ENCODE data around the gene SEC24A. TPM values are rescaled to one million over a fixed set of nuclear protein-coding genes. Genes with fewer than 3 reads are reported as not detected.
"Not testable (repeated sequence)": the region's sequence is repeated elsewhere in the genome, so short reads cannot be mapped to it uniquely, and the experiment has no call there.

SEC24A gene
- total and polyA plus RNA-seq, 2 experiments from 2014 or later: 19.7 to 41.7 TPM

DNA sequence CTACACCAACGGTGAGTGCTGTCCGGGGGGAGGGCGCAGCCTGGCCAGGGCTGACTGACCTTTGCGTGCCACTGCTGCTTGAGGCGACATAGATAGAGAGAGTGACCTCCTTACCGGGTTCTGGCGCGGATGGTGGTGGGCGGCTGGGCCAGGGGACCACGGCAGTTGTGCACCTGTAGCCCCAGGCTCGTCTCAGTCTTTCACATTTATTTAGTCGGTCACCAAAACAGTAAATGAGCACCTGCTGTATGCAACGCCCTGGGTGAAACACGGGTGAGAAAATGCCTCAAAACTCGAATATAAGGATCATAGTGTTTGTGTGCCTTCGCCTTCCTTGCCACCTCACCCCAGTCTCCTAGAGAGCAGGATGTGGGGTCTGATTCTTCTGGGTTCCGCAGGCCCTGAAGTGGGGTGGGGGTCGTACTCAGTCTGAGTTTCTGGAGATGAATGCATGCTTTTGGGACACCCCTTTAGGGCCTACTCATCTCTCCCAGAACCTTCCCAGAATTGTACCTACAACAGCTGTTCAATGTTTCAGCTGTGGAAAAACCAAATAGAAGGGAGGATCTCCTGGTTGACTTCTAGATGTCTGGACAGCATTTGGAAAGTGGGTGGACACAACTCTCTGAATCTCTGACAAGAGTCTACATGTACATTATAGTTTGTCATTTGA lies 714 bp downstream of the SEC24A start:
- Histone ChIP-seq H3K4me3 (peak overlapping the region; percentile 92), H3K4me2 (ENCODE audit: unreplicated experiment) (peak overlapping the region; percentile 98), H3K27ac (peak overlapping the region; percentile 98), H3K9me3 (ENCODE audit: low read depth) (no peaks in the 10 kb centered on the region), H3K4me1 (ENCODE audit: insufficient read depth) (peaks cover 15% of the 10 kb centered on the region), H3F3A (ENCODE audit: insufficient read depth) (peaks cover 31% of the 10 kb centered on the region), H3K27me3 (replicated peaks; ENCODE audit: insufficient read depth) (no peaks in the 10 kb centered on the region), H4K20me1 (ENCODE audit: insufficient read depth) (no peaks in the 10 kb centered on the region; the same call in none of the 2 replicates), H3K36me3 (ENCODE audit: low read depth) (no peaks in the 10 kb centered on the region), H3K9ac (peak overlapping the region; percentile 97), H3K79me2 (ENCODE audit: insufficient read depth) (peaks cover 63% of the 10 kb centered on the region), H3K9me2 (ENCODE audit: insufficient read depth) (no peaks in the 10 kb centered on the region), H2AFZ (peak overlapping the region; percentile 55)
- in situ Hi-C loops (cut with MboI): no loop called here
- TF ChIP-seq EZH2phosphoT487 (IDR thresholded peaks at IDR 0.05; ENCODE audit: insufficient read depth, low read depth) (no peak), EZH2 (IDR thresholded peaks at IDR 0.05; ENCODE audit: insufficient read depth, poor library complexity, severe bottlenecking) (no peak)
- peak; percentile 54 for DNase-seq
- 1 to 2% methylated on average over 18 of the region's 18 CpGs for WGBS, 2 experiments (ENCODE audit: low coverage in 1 of 2, low lambda C conversion rate in 2 of 2, missing lambda C conversion rate in 2 of 2)

GRCh38 chr5:134650660-134651059 lies 2.1 kb downstream of the SEC24A start:
- H3K27me3 ChIP-seq (replicated peaks; ENCODE audit: insufficient read depth); H4K20me1 ChIP-seq (ENCODE audit: insufficient read depth); DNase-seq; H3K9me2 ChIP-seq (ENCODE audit: insufficient read depth); H3K36me3 ChIP-seq (ENCODE audit: low read depth); in situ Hi-C loops (cut with MboI); H3K9me3 ChIP-seq (ENCODE audit: low read depth); H2AFZ ChIP-seq: not testable (repeated sequence)
- Histone ChIP-seq H3F3A (ENCODE audit: insufficient read depth) (peaks cover 31% of the 10 kb centered on the region), H3K4me2 (ENCODE audit: unreplicated experiment) (peak overlapping the region; percentile 98), H3K9ac (peak overlapping the region; percentile 97), H3K27ac (peak overlapping the region; percentile 98), H3K4me1 (ENCODE audit: insufficient read depth) (peaks cover 15% of the 10 kb centered on the region), H3K4me3 (peak overlapping the region; percentile 92), H3K79me2 (ENCODE audit: insufficient read depth) (peaks cover 77% of the 10 kb centered on the region)
- 38 to 42% methylated on average over 6 of the region's 6 CpGs for WGBS, 2 experiments (ENCODE audit: low coverage in 1 of 2, low lambda C conversion rate in 2 of 2, missing lambda C conversion rate in 2 of 2)

GRCh38 chr5:134651531-134651930 lies 2.9 kb downstream of the SEC24A start:
- Histone ChIP-seq H3F3A (ENCODE audit: insufficient read depth) (peaks cover 31% of the 10 kb centered on the region), H3K27ac (peak overlapping the region; percentile 32), H2AFZ (no peak overlapping the region), H4K20me1 (ENCODE audit: insufficient read depth) (peaks cover 4% of the 10 kb centered on the region), H3K9me3 (ENCODE audit: low read depth) (no peaks in the 10 kb centered on the region), H3K4me2 (ENCODE audit: unreplicated experiment) (peak overlapping the region; percentile 98), H3K9ac (no peak overlapping the region; the same call in 1 of the 2 replicates), H3K9me2 (ENCODE audit: insufficient read depth) (no peaks in the 10 kb centered on the region), H3K36me3 (ENCODE audit: low read depth) (no peaks in the 10 kb centered on the region; the same call in 1 of the 2 replicates), H3K79me2 (ENCODE audit: insufficient read depth) (peaks cover 85% of the 10 kb centered on the region), H3K4me1 (ENCODE audit: insufficient read depth) (peaks cover 15% of the 10 kb centered on the region), H3K4me3 (no peak overlapping the region), H3K27me3 (replicated peaks; ENCODE audit: insufficient read depth) (no peaks in the 10 kb centered on the region)
- TF ChIP-seq EZH2phosphoT487 (IDR thresholded peaks at IDR 0.05; ENCODE audit: insufficient read depth, low read depth) (no peak), EZH2 (IDR thresholded peaks at IDR 0.05; ENCODE audit: insufficient read depth, poor library complexity, severe bottlenecking) (no peak)
- 74 to 76% methylated on average over 4 of the region's 4 CpGs for WGBS, 2 experiments (ENCODE audit: low coverage in 1 of 2, low lambda C conversion rate in 2 of 2, missing lambda C conversion rate in 2 of 2)
- DNase-seq: peak; percentile 55
- in situ Hi-C loops (cut with MboI): no loop called here

DNA sequence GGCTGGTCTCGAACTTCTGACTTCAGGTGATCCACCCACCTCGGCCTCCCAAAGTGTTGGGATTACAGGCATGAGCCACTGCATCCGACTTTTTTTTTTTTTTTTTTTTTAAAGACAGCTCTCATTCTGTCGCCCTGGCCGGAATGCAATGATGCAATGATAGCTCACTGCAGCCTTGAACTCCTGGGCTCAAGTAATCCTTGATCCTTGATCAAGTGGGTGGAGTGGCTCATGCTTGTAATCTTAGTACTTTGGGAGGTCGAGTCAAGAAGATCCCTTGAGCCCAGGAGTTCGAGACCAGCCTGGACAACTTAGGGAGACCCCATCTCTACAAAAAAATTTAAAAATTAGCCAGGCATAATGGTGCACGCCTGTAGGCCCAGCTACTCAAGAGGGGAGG lies 8.1 kb downstream of the SEC24A start:
- no peak overlapping the region for H3K4me2 ChIP-seq (ENCODE audit: unreplicated experiment)
- H3F3A ChIP-seq (ENCODE audit: insufficient read depth): peaks cover 21% of the 10 kb centered on the region
- H4K20me1 ChIP-seq (ENCODE audit: insufficient read depth): peaks cover 18% of the 10 kb centered on the region; the same call in 1 of the 2 replicates
- peaks cover 100% of the 10 kb centered on the region for H3K79me2 ChIP-seq (ENCODE audit: insufficient read depth)
- peaks cover 4% of the 10 kb centered on the region for H3K4me1 ChIP-seq (ENCODE audit: insufficient read depth)
- no peak overlapping the region for H3K4me3 ChIP-seq
- no peaks in the 10 kb centered on the region for H3K9me2 ChIP-seq (ENCODE audit: insufficient read depth)
- in situ Hi-C loops (cut with MboI): no loop called here
- 89 to 92% methylated on average over 8 of the region's 8 CpGs for WGBS, 2 experiments (ENCODE audit: low coverage in 1 of 2, low lambda C conversion rate in 2 of 2, missing lambda C conversion rate in 2 of 2)
- H3K27ac ChIP-seq: no peak overlapping the region
- H3K9me3 ChIP-seq (ENCODE audit: low read depth): no peaks in the 10 kb centered on the region
- no peak for DNase-seq
- no peak overlapping the region for H3K9ac ChIP-seq
- no peaks in the 10 kb centered on the region for H3K27me3 ChIP-seq (replicated peaks; ENCODE audit: insufficient read depth)
- H2AFZ ChIP-seq: no peak overlapping the region
- peaks cover 16% of the 10 kb centered on the region; the same call in 1 of the 2 replicates for H3K36me3 ChIP-seq (ENCODE audit: low read depth)
- no peak for TF ChIP-seq EZH2phosphoT487 (IDR thresholded peaks at IDR 0.05; ENCODE audit: insufficient read depth, low read depth)
- TF ChIP-seq EZH2 (IDR thresholded peaks at IDR 0.05; ENCODE audit: insufficient read depth, poor library complexity, severe bottlenecking): no peak
